K562 (cell line): ENCODE data around the gene BTG2. TPM values are rescaled to one million over a fixed set of nuclear protein-coding genes. Genes with fewer than 3 reads are reported as not detected.

Experiments
- ATAC-seq: fragments of 200-7000 bp; cut with Tn5 transposase; 3 replicates; pipeline ENCODE4 v1.9.1; 2020; ENCODE audit warnings: moderate library complexity
- BruUV-seq: library from RNA; stranded (reverse); fragments of 400-500 nt; replicated peaks from 2 replicates; lab custom pipeline; 2021; lab: Mats Ljungman, UMichigan
- CTCF ChIA-PET: fragments of 300-600 bp; formaldehyde crosslinking; extraction: SDS; loops from one replicate; lab custom pipeline; 2021; ENCODE audit warnings: low intra/inter-chr PET ratio; lab: Yijun Ruan, JAX
- POLR2A ChIA-PET: fragments of 300-600, 350-650 bp; sonication (Branson Sonifier 250); formaldehyde crosslinking; extraction: SDS; loops from one replicate; lab custom pipeline; 2021; ENCODE audit warnings: antibody characterized with exemption, inconsistent platforms; lab: Yijun Ruan, JAX
- DNase-seq, 4 experiments: peaks; one replicate each; pipeline versions ENCODE4 v3.0.0 to v3.0.0-alpha.2; 2011 to 2018; ENCODE audit warnings: low spot score in 3 of 4, mixed read lengths in 3 of 4; ENCODE audit errors: extremely low read depth in 1 of 4
- FAIRE-seq: peaks from 2 replicates; lab custom pipeline; 2011; peaks lifted over from hg19 to GRCh38; lab: Jason Lieb, UNC
- H2AFZ ChIP-seq: 2 replicates; pipeline ENCODE4 v1.6.0; 2011; ENCODE audit warnings: low read depth, low read length, control low read depth, inconsistent platforms
- H3K27ac ChIP-seq: fragments of 200-600 bp; 3 replicates; pipeline ENCODE4 v1.8.0; 2011; ENCODE audit warnings: low read depth, mild to moderate bottlenecking, control low read depth, inconsistent platforms, low read length, moderate library complexity, mixed read lengths; ENCODE audit errors: extremely low read depth
- H3K27me3 ChIP-seq, 2 experiments: fragments of 300-600 bp in 1 of 2; 2 replicates in 1 of 2; 3 replicates in 1 of 2; pipeline versions ENCODE4 v1.6.0 to v1.8.0; 2011; ENCODE audit warnings: inconsistent platforms in 2 of 2, low read length in 2 of 2, mild to moderate bottlenecking in 1 of 2, mixed read lengths in 1 of 2, moderate library complexity in 1 of 2; ENCODE audit not compliant: control insufficient read depth in 2 of 2, insufficient read depth in 2 of 2
- H3K36me3 ChIP-seq: fragments of 300-600 bp; 3 replicates; pipeline ENCODE4 v1.8.0; 2011; ENCODE audit warnings: mild to moderate bottlenecking, low read length, inconsistent platforms; ENCODE audit not compliant: control insufficient read depth, insufficient read depth
- H3K4me1 ChIP-seq, 2 experiments: fragments of 200-600 bp in 1 of 2; replicated peaks in 1 of 2; 2 replicates in 1 of 2; 3 replicates in 1 of 2; pipeline versions ENCODE4 v1.5.1 to v1.8.0; 2011; ENCODE audit warnings: inconsistent platforms in 2 of 2, low read length in 2 of 2, mild to moderate bottlenecking in 1 of 2, mixed read lengths in 1 of 2, moderate library complexity in 1 of 2; ENCODE audit not compliant: control insufficient read depth in 2 of 2, insufficient read depth in 2 of 2
- H3K4me2 ChIP-seq: 2 replicates; pipeline ENCODE4 v1.6.1; 2011; ENCODE audit warnings: low read length, control low read depth, inconsistent platforms, mixed read lengths; ENCODE audit not compliant: insufficient read depth
- H3K4me3 ChIP-seq: fragments of 200-600 bp; sonication (generic), shearing (Covaris generic); 2 replicates; pipeline ENCODE4 v1.5.1; 2016; ENCODE audit warnings: control low read depth, inconsistent platforms
- H3K79me2 ChIP-seq: fragments of 200-600 bp; 3 replicates; pipeline ENCODE4 v1.8.0; 2011; ENCODE audit warnings: low read length, inconsistent platforms; ENCODE audit not compliant: control insufficient read depth, insufficient read depth
- H3K9ac ChIP-seq, 2 experiments: 2 replicates each; pipeline versions ENCODE4 v1.6.0 to v1.6.1; 2011; ENCODE audit warnings: low read depth in 2 of 2, low read length in 2 of 2, control low read depth in 1 of 2, inconsistent platforms in 1 of 2, mild to moderate bottlenecking in 1 of 2, mixed read lengths in 1 of 2; ENCODE audit not compliant: insufficient read depth in 1 of 2
- H3K9me1 ChIP-seq: one replicate; pipeline ENCODE4 v1.6.0; 2011; ENCODE audit warnings: inconsistent platforms, mild to moderate bottlenecking, low read length, moderate library complexity; ENCODE audit not compliant: control insufficient read depth, insufficient read depth
- H3K9me3 ChIP-seq: replicated peaks from 2 replicates; pipeline ENCODE4 v1.5.1; 2011; ENCODE audit warnings: low read depth, low read length, inconsistent platforms; ENCODE audit not compliant: control insufficient read depth, insufficient read depth
- H4K20me1 ChIP-seq: replicated peaks from 2 replicates; pipeline ENCODE4 v1.6.1; 2011; ENCODE audit warnings: low read length, inconsistent platforms, mixed read lengths; ENCODE audit not compliant: control insufficient read depth, insufficient read depth
- DMBX1 ChIP-seq: fragments of 250-450 bp; sonication (Bioruptor Pico); IDR thresholded peaks from 2 replicates; pipeline ENCODE4 v1.8.0; 2022; ENCODE audit warnings: inconsistent platforms, mild to moderate bottlenecking, moderate library complexity, borderline replicate concordance
- MEIS2 ChIP-seq: fragments of 450-650 bp; IDR thresholded peaks from 2 replicates; pipeline ENCODE4 v1.6.1; 2014; ENCODE audit warnings: mild to moderate bottlenecking; ENCODE audit not compliant: partially characterized antibody
- RBM25 ChIP-seq: fragments of 200-400 bp; formaldehyde crosslinking; IDR thresholded peaks from 2 replicates; pipeline ENCODE4 v1.6.1; 2018; ENCODE audit warnings: low read length, low read depth, moderate library complexity; ENCODE audit not compliant: severe bottlenecking
- WGBS: fragments of 100-300 bp; shearing (Covaris generic); methylation state at CpG from one replicate; pipeline ENCODE4 v1.1.6; 2016; ENCODE audit warnings: low coverage, mixed read lengths; ENCODE audit not compliant: insufficient coverage; ENCODE audit errors: missing lambda C conversion rate; 5-methylcytosine and 5-hydroxymethylcytosine counted together
- in situ Hi-C: fragments of 300-500 bp; cut with MboI; formaldehyde crosslinking; loops from 4 replicates; pipeline ENCODE4 v1.15.0; 2018; ENCODE audit warnings: inconsistent platforms, mixed read lengths
- intact Hi-C: fragments of 100-400 bp; cut with micrococcal nuclease; formaldehyde crosslinking; loops from 2 replicates; pipeline ENCODE4 v1.14.2; 2022
- polyA plus RNA-seq, 8 experiments: library from polyadenylated mRNA; depleted of rRNA in 4 of 8; stranded (reverse) in 5 of 8; unstranded in 3 of 8; fragments of >200 nt; fragmentation: Nextera tagmentation in 2 of 8; fragmentation: Illumina TruSeq in 1 of 8; extraction: Ambion mirVana in 2 of 8; extraction: Trizol in 1 of 8; gene quantifications; 2 replicates each; pipeline versions ENCODE4 v1.2.1 to v1.2.3, GENCODE V29; 2011 to 2014; ENCODE audit warnings: inconsistent platforms in 1 of 8, missing spikeins in 1 of 8
- total RNA-seq, 7 experiments: library from RNA; depleted of rRNA in 6 of 7; stranded (reverse); fragments of >200 nt in 6 of 7; fragmentation: Illumina TruSeq in 2 of 7; extraction: Trizol in 2 of 7; gene quantifications; 2 replicates each; pipeline versions ENCODE4 v1.2.1 to v1.2.3, GENCODE V29; 2011 to 2021; ENCODE audit warnings: low replicate concordance in 1 of 7

Gene BTG2
- total and polyA plus RNA-seq, 9 of the 15 experiments (the other 6 are each of a cell fraction or from before 2014, with no cell fraction given) = 2.3 to 41.9 (median 8.7) TPM

GRCh38 chr1:203276916-203277545 is 28.3 kb upstream of the BTG2 start:
- H3K4me1 ChIP-seq = peaks cover 22% of the 10 kb centered on the region in 2 experiments
- no peak for DNase-seq
- POLR2A ChIA-PET = interaction anchor here (0.5 to 2.5 kb wide), 7 partner anchors 10 to 102 kb away, joined by 3 to 13 read pairs (median 5); no protein-coding TSS in a partner anchor
- no peaks in the 10 kb centered on the region for H3K36me3 ChIP-seq
- TF ChIP-seq RBM25 = peak; percentile 9
- TF ChIP-seq MEIS2 = no peak
- no peak for TF ChIP-seq DMBX1 (CRISPR knock-in tag)
- H3K79me2 ChIP-seq = no peaks in the 10 kb centered on the region
- ATAC-seq = no peak
- H3K9me1 ChIP-seq = no peaks in the 10 kb centered on the region
- no peak for FAIRE-seq
- no peak overlapping the region for H3K4me3 ChIP-seq
- H3K4me2 ChIP-seq = no peak overlapping the region
- WGBS = 31% methylated on average over 9 of the region's 9 CpGs
- H3K27me3 ChIP-seq = peaks cover 0 to 18% of the 10 kb centered on the region in 2 experiments; a peak in 1 of 5 replicates
- no peak overlapping the region for H3K27ac ChIP-seq
- H4K20me1 ChIP-seq = no peaks in the 10 kb centered on the region
- H3K9ac ChIP-seq = no peak overlapping the region
- in situ Hi-C loops (no loop called here), intact Hi-C loops (no loop called here)
- CTCF ChIA-PET = interaction anchor here (0.6 kb wide), 1 partner anchor 238 kb away, joined by 3 read pairs; no protein-coding TSS in a partner anchor
- H2AFZ ChIP-seq = no peak overlapping the region
- H3K9me3 ChIP-seq = no peaks in the 10 kb centered on the region
- BruUV-seq = no TSS peak
